HK-2 (cell line): Measurements from ENCODE around the gene PTPRG.

Experiments used
- DNase-seq: peaks from one replicate; pipeline ENCODE4 v3.0.0-alpha.2; 2018; ENCODE audit not compliant: unreplicated experiment

PTPRG gene

GRCh38 chr3:61927332-61927731 lies 366.0 kb downstream of the PTPRG start:
- no peak for DNase-seq

- DNase-seq: no peak
Observed at GRCh38 chr3:61928039-61928438, 366.7 kb downstream of the PTPRG start.

DNA sequence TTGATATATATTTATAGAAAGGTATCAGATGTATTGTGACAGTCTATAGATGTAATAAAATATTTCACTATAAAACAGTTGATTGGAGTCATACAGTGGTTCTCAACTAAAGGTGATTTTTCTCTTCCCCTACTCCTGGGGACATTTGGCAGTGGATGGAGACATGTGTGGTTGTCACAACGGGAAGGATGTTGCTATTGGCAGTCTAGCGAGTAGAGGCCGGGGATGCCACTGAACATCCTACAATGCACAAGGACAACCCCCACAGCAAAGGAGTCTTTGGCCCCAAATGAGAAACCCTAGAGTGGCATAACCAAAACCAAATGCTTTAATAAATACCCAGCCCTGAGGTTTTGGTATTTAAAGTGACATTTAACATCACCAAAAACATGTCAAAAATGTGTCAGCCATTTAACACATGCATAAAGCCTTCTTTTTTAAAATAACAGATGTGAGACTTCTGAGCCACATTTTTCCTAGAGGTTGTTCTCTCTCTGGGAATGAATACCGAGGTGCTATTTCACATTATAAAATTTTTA lies 367.5 kb downstream of the PTPRG start:
- no peak for DNase-seq

- DNase-seq: no peak
Observed at GRCh38 chr3:61929617-61930016, 368.2 kb downstream of the PTPRG start.

DNA sequence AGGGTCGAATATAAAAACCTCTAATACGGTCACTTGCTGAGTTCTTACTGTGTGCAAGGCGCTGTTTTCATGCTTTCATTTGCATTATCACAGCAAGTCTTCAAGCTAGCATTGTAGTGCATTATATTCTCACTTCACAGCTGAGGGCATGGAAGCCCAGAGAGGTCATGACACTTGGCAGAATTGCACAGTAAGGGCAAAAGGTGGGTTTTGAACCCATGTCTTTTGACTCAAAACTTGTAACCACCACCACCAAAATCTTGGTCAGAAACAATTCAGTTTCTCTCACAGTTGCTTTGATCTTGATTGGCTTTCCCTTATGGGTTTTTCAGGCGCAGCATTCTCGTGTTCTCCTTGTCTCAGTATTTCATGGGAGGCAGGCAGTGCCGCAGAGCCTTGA lies 371.1 kb downstream of the PTPRG start:
- DNase-seq: no peak

DNA sequence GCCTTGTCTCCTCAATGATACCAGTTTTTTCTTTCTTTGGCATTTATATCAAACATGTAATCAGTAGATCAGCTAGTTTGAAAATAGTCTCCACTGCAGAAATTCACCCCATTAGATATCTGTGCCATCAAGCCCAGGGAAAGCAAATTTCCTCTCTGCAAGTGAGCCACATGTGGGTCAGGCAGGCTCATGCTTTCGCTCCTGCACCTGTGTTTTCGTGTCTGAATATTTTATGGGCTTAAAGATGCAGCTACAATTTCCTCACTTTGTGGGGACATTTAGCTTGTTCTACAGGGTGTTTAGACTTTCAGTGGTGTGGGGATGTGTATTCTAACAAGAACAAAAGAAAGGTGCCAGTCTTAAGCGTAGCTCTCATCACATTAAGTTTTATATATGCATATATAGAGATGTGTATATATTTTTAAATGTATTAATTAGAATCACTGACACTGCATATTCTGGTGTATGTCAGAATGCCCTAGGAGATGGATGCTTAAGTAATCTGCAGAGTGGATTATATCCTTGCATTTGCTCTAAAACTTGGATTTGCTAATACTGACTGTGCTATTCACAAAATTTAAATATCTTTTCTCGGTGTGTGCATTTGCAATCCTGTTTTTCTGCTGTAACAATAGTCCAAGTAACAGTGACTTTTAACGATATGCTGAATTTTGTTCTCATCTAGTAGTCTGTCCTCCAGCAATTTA lies 372.6 kb downstream of the PTPRG start:
- no peak for DNase-seq

DNA sequence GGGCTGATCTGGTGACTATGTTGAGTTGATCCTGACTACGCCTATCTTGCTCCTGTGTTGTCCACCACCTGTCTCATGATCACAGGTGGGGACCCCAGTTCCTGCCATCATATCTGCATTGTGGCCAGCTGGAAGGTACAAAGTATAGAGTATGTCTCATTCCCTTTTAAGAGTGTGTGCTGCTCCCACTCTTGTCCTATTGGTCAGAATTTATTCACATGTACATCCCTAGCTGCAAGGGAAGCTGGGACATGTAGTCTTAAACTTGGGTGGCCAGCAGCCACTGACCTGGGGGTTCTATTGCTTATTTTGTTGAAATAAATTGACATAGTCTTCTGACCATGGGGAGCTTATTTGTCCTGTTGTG lies 373.1 kb downstream of the PTPRG start:
- DNase-seq: no peak

GRCh38 chr3:61935814-61936213 lies 374.4 kb downstream of the PTPRG start:
- DNase-seq: no peak

GRCh38 chr3:61936344-61936937 lies 375.1 kb downstream of the PTPRG start:
- DNase-seq: no peak

GRCh38 chr3:61937477-61937876 lies 376.1 kb downstream of the PTPRG start:
- DNase-seq: no peak

GRCh38 chr3:61938878-61939549 lies 377.6 kb downstream of the PTPRG start:
- no peak for DNase-seq

DNA sequence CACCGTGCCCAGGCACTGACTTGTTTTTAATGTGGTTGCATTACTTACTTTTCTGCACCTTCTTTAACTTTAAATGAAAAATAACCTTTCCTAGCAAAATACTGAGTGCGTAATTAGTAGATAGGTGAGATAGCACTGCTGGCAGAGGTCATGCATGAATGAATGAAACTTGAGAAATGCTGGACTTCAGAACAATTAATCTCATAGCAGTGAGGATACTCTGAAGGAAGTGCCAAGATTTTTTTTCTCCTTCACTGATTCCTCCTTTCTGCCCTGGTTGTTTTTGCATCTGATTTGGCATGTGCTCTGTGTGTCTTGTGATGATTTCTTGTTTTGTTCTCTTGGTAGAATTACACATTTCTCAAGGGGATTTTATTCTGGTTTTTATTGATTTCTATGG lies 378.9 kb downstream of the PTPRG start:
- DNase-seq: no peak

DNA sequence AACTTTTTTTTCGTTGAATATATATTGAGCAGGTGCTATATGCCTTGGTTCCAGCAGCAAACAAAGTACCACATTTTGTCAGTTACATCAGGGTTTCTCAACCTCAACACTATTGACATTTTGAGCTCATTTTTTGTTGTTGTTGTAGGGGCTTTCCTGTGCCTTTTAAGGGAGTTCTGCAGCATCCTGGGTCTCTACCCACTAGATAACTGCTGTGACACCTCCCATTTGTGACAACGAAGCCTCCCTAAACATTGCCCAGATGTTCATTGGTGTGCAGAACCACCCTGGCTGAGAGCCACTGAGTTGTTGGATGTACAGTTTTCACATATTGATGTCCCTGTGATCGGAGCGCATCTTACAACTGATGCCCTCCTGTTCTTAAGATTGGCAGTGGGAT lies 382.6 kb downstream of the PTPRG start:
- DNase-seq: no peak

DNA sequence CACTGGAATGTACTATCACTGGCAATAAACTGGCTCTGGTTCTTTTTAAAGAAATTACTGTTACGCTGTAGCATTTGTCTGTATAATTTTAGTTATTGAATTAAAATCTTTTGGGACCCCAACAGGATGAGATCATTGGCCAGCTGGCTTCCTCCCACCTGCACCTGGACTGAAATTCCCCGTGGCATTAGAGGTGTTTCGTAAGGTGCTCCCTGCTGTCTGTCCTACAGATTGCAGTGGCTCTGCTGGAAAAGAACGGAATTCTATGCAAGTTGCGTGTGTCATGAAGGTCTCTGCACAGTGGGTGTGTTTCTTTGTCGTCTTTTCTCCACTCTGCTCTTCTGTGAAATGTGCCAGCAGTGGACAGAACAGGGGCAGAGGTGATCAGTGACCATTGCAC lies 383.4 kb downstream of the PTPRG start:
- DNase-seq: no peak

GRCh38 chr3:61945657-61946056 lies 384.3 kb downstream of the PTPRG start:
- no peak for DNase-seq

GRCh38 chr3:61946570-61947324 lies 385.4 kb downstream of the PTPRG start:
- DNase-seq: no peak

DNA sequence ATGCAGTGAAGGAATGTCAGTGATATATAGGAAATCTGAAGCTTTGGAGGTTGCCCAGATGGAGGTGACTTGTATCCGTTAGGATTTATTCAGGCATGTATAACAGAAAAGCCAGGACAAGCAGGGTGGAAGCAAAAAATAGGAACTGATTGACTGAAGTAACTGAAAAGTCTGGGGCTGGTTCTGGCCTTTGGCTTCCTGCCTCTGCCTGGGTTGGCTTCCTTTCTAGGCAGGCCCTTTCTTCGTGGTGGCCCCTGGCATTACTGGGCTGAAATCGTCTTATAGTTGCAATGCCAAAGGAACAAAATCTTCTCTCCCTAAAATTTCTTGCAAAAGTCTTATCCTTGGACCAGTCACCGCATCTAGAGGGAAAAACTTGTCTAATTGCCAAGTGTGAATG lies 386.1 kb downstream of the PTPRG start:
- DNase-seq: no peak

DNA sequence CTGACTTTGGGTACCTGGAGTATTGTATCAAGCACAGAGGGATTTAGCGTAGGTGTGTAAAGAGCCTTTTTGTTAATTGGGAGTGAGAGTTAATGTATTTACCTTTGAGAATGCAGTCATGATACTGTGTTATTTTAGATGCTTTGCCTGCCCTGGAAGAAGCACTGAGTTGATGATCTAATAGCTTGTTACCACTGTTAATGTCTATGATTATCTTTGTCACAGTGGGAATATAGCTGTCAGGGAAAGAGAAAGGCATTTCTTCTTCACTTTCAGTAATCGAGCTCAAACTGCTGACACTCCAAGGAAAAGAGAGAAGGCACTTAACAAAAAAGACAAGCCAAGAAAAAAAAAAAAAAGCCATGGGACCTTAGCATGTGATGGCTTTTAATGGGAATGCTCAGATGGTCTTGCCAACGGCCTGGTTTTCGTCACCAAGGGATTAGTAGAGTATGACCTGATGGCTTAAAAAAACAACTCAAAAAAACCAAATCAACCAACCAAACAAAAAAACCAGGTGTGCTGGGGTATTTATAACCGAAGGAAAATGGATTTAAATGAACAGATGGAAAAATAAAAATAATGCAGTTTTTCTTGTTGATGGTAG lies 387.4 kb downstream of the PTPRG start:
- DNase-seq: no peak

- DNase-seq: no peak
Observed at GRCh38 chr3:61954097-61954540, 392.7 kb downstream of the PTPRG start.

DNA sequence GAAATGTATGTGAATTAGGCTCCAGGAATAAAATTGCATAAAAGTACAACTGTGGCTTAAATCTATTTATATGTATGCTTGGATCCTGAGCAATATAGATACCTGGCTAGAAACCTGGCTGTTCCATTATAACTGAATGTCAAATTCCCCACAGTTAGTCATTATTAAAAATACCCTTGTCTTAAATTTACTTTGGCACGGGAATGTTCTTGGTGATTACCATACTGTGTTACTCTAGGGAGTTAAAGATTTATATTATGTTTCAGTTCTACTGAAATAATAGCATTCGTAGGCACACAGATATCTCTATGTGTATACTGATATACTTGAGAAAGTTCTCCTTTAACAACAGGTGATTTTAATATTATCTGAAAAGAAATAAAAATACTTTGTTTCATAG lies 394.1 kb downstream of the PTPRG start:
- DNase-seq: no peak

- no peak for DNase-seq
Observed at GRCh38 chr3:61956236-61956635, 394.9 kb downstream of the PTPRG start.

GRCh38 chr3:61957259-61957658 lies 395.9 kb downstream of the PTPRG start:
- no peak for DNase-seq
